ENCODE measurements around the gene TRAF3.

- TF ChIP-seq POLR2AphosphoS5 (IDR thresholded peaks at IDR 0.05; ENCODE audit: low read depth, low read length): no peak
- TF ChIP-seq REST (IDR thresholded peaks at IDR 0.05; ENCODE audit: insufficient read depth in 1 of 2, low read depth in 2 of 2, low read length in 2 of 2): no peak
- TF ChIP-seq FOXP2 (optimal IDR thresholded peaks at IDR 0.05; ENCODE audit: borderline replicate concordance, extremely low read depth, extremely low read length, insufficient read depth): no peak
- no peak for TF ChIP-seq TAF1 (IDR thresholded peaks at IDR 0.05; ENCODE audit: borderline replicate concordance, insufficient read depth, low read length)
- no peak for TF ChIP-seq SIN3A (IDR thresholded peaks at IDR 0.05; ENCODE audit: borderline replicate concordance, insufficient read depth, low read length)
These were observed 156.5 kb downstream of the TRAF3 start for GRCh38 chr14:102933618-102934231.
